OCI-LY3 (cell line): ENCODE measurements around the gene UNKL.

Experiments
- H2AFZ ChIP-seq: fragments of 200-600, 300-600 bp; shearing (Covaris generic); 2 replicates; pipeline ENCODE4 v1.6.0; 2014; ENCODE audit warnings: antibody characterized with exemption, low read depth, low read length
- H3K27ac ChIP-seq: fragments of 200-600, 300-600 bp; sonication (generic); 2 replicates; pipeline ENCODE4 v1.5.1; 2014; ENCODE audit warnings: mild to moderate bottlenecking, low read length, moderate library complexity, mixed read lengths
- H3K27me3 ChIP-seq: fragments of 200-600, 300-600 bp; sonication (generic); 2 replicates; pipeline ENCODE4 v1.6.1; 2014; ENCODE audit warnings: low read depth, low read length, mixed read lengths
- H3K36me3 ChIP-seq: fragments of 200-600, 300-600 bp; sonication (generic); replicated peaks from 2 replicates; pipeline ENCODE3; 2014; ENCODE audit warnings: low read depth, low read length, mixed read lengths
- H3K4me1 ChIP-seq: fragments of 300-600, 200-600 bp; sonication (generic); 2 replicates; pipeline ENCODE4 v1.6.1; 2014; ENCODE audit warnings: low read length, mixed read lengths
- H3K4me2 ChIP-seq: fragments of 200-600, 300-600 bp; sonication (generic); 2 replicates; pipeline ENCODE4 v1.6.1; 2014; ENCODE audit warnings: low read length, mixed read lengths
- H3K4me3 ChIP-seq: fragments of 300-600, 200-600 bp; sonication (generic); 2 replicates; pipeline ENCODE4 v1.5.1; 2014; ENCODE audit warnings: antibody characterized with exemption, mild to moderate bottlenecking, low read length, moderate library complexity
- H3K79me2 ChIP-seq: fragments of 300-600, 200-600 bp; shearing (Covaris generic); 2 replicates; pipeline ENCODE4 v1.6.1; 2014; ENCODE audit warnings: mild to moderate bottlenecking, low read length, mixed read lengths
- H3K9ac ChIP-seq: fragments of 300-600, 200-600 bp; shearing (Covaris generic); 2 replicates; pipeline ENCODE4 v1.6.0; 2014; ENCODE audit warnings: mild to moderate bottlenecking, low read length, moderate library complexity
- H3K9me3 ChIP-seq: fragments of 200-600, 300-600 bp; shearing (Covaris generic); 2 replicates; pipeline ENCODE4 v1.6.1; 2014; ENCODE audit warnings: low read length, mixed read lengths; ENCODE audit not compliant: insufficient read depth
- H4K20me1 ChIP-seq: fragments of 200-600, 300-600 bp; sonication (generic); 2 replicates; pipeline ENCODE4 v1.6.1; 2016; ENCODE audit warnings: low read length, mixed read lengths; ENCODE audit not compliant: insufficient read depth
- EZH2phosphoT487 ChIP-seq: fragments of 200-600 bp; shearing (Covaris generic); IDR thresholded peaks from 2 replicates; pipeline ENCODE4 v1.6.1; 2018; ENCODE audit warnings: antibody characterized with exemption, mixed run types, low read depth
- TF ChIP-seq, protein P1 (sequence below): fragments of 200-600, 300-600 bp; sonication (generic); IDR thresholded peaks from 2 replicates; pipeline ENCODE4 v1.5.1; 2014; ENCODE audit warnings: antibody characterized with exemption, low read length, low read depth

UNKL gene

DNA sequence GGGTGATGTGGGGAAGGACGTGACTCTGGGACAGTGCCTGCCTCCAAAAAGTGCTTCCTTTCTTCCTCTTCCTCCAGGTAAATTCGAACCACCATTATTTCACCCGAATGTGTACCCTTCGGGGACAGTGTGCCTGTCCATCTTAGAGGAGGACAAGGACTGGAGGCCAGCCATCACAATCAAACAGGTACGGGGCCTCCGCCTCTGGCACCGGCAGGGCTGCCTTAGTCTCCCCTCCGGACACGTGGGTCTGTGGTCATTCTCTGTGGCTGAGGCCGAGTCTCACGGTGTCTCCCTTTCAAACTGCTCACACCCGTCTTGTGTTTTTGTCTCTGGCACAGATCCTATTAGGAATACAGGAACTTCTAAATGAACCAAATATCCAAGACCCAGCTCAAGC is 94.4 kb downstream of the UNKL start:
- Histone ChIP-seq H3K79me2 (peaks cover 35% of the 10 kb centered on the region), H3K27ac (no peak overlapping the region), H2AFZ (no peak overlapping the region), H3K4me1 (no peaks in the 10 kb centered on the region), H3K4me2 (no peak overlapping the region), H3K36me3 (peaks cover 67% of the 10 kb centered on the region), H3K27me3 (no peaks in the 10 kb centered on the region), H3K9ac (no peak overlapping the region), H3K4me3 (no peak overlapping the region), H3K9me3 (no peaks in the 10 kb centered on the region), H4K20me1 (peaks cover 38% of the 10 kb centered on the region)
- TF ChIP-seq EZH2phosphoT487, result no peak
- TF ChIP-seq, protein P1, sequence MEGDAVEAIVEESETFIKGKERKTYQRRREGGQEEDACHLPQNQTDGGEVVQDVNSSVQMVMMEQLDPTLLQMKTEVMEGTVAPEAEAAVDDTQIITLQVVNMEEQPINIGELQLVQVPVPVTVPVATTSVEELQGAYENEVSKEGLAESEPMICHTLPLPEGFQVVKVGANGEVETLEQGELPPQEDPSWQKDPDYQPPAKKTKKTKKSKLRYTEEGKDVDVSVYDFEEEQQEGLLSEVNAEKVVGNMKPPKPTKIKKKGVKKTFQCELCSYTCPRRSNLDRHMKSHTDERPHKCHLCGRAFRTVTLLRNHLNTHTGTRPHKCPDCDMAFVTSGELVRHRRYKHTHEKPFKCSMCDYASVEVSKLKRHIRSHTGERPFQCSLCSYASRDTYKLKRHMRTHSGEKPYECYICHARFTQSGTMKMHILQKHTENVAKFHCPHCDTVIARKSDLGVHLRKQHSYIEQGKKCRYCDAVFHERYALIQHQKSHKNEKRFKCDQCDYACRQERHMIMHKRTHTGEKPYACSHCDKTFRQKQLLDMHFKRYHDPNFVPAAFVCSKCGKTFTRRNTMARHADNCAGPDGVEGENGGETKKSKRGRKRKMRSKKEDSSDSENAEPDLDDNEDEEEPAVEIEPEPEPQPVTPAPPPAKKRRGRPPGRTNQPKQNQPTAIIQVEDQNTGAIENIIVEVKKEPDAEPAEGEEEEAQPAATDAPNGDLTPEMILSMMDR, result no peak

DNA sequence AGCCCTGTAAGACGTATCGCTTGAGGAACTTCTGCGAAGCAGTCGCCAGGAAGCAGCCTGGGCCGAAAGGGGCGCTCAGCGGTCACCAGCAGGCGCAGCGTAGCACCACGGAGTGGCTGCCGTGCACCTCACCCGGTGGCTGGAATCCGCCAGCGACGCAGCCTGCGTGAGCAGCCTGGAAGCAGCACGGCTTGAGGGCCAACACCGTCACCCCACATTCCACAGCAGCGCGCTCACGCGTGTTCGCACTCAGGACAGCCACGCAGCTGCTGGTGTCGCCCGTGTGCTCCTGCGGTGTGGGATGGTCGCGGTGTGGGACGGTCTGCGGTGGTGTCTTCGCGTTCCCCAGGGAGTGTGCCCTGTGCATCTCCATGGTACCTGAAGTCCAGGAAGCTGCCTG is 95.5 kb downstream of the UNKL start:
- peaks cover 46% of the 10 kb centered on the region for H3K79me2 ChIP-seq
- H3K9me3 ChIP-seq, result no peaks in the 10 kb centered on the region
- peaks cover 77% of the 10 kb centered on the region for H3K36me3 ChIP-seq
- H2AFZ ChIP-seq, result no peak overlapping the region
- TF ChIP-seq, protein P1, result no peak
- no peak for TF ChIP-seq EZH2phosphoT487
- H3K4me1 ChIP-seq, result no peaks in the 10 kb centered on the region
- peaks cover 47% of the 10 kb centered on the region for H4K20me1 ChIP-seq
- H3K4me2 ChIP-seq, result no peak overlapping the region
- no peaks in the 10 kb centered on the region for H3K27me3 ChIP-seq
- no peak overlapping the region for H3K27ac ChIP-seq
- H3K4me3 ChIP-seq, result no peak overlapping the region
- no peak overlapping the region for H3K9ac ChIP-seq

DNA sequence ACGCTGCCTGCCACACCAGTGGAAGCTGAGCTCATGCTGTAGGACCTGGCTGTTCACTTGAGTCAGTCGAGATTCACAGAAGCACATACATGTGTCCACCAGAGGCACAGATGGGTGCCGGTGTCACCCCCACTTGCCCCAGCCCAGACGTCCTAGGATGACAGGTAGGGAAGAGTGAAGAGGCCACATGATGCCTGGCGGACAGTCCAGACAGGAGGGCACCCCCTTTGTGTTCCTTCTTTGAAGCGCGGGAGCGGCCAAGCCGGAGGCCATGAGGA is 96.3 kb downstream of the UNKL start:
- peaks cover 46% of the 10 kb centered on the region for H4K20me1 ChIP-seq
- TF ChIP-seq, protein P1, result no peak
- no peak for TF ChIP-seq EZH2phosphoT487
- H3K27ac ChIP-seq, result no peak overlapping the region
- no peaks in the 10 kb centered on the region for H3K4me1 ChIP-seq
- H3K9ac ChIP-seq, result no peak overlapping the region
- peaks cover 79% of the 10 kb centered on the region for H3K36me3 ChIP-seq
- H3K4me3 ChIP-seq, result no peak overlapping the region
- H3K79me2 ChIP-seq, result peaks cover 54% of the 10 kb centered on the region
- no peak overlapping the region for H3K4me2 ChIP-seq
- H2AFZ ChIP-seq, result no peak overlapping the region
- no peaks in the 10 kb centered on the region for H3K27me3 ChIP-seq
- no peaks in the 10 kb centered on the region for H3K9me3 ChIP-seq

DNA sequence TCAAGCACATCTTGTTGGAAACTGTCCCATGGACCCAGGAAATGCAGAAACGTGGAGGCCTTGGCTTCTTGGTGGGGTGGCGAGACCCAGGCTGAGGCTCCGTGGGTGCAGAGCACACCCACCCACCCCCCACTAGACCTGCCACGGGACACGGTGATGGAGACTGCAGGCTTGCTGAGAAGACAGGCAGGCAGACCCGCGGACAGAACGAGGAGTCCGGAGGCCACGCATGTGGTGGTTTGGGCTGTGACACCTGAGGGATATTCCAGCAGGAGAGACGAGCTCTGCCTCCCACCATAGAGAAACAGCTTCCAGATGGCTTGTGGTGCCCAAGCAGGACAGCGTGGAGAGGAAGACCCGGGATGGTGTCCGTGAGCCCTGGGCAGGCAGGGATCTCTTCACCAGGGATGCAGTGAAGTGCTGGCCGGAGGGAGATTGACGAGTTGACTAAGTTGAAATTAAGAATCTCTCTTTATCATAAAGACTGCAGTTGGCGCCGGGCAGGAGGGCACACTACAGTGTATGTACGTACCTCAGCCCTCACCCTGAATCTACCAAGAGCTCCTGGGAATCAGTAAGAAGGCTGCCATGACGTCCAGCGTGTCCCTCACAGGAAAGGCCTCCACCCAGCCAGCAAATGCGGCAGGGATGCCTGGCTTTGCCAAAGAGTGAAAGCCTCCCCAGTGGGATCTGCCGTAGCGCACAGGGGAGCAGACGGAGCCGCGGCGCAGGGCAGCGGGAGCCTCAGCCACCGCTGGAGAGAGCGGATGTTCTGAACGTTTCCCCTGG is 96.8 kb downstream of the UNKL start:
- no peaks in the 10 kb centered on the region for H3K27me3 ChIP-seq
- no peak overlapping the region for H3K4me3 ChIP-seq
- TF ChIP-seq, protein P1, result no peak
- TF ChIP-seq EZH2phosphoT487, result no peak
- no peak overlapping the region for H3K4me2 ChIP-seq
- peaks cover 51% of the 10 kb centered on the region for H4K20me1 ChIP-seq
- peaks cover 59% of the 10 kb centered on the region for H3K79me2 ChIP-seq
- no peaks in the 10 kb centered on the region for H3K4me1 ChIP-seq
- H3K36me3 ChIP-seq, result peaks cover 83% of the 10 kb centered on the region
- H3K9ac ChIP-seq, result no peak overlapping the region
- H3K27ac ChIP-seq, result no peak overlapping the region
- no peak overlapping the region for H2AFZ ChIP-seq
- H3K9me3 ChIP-seq, result no peaks in the 10 kb centered on the region
